HT-29 (cell line): ENCODE data around the gene TP53INP2. TPM values are rescaled to one million over a fixed set of nuclear protein-coding genes. Genes with fewer than 3 reads are reported as not detected.
"Not testable (repeated sequence)": the region's sequence is repeated elsewhere in the genome, so short reads cannot be mapped to it uniquely, and the experiment has no call there.

Experiments
- DNase-seq: peaks from one replicate; pipeline ENCODE4 v3.0.0-alpha.2; 2015; ENCODE audit warnings: low spot score
- total RNA-seq: library from RNA; depleted of rRNA; stranded (reverse); fragments of >200 nt; shearing (Covaris generic); gene quantifications from 2 replicates; pipeline ENCODE4 v1.2.3, GENCODE V29; 2014; rRNA removed

The TP53INP2 gene, protein sequence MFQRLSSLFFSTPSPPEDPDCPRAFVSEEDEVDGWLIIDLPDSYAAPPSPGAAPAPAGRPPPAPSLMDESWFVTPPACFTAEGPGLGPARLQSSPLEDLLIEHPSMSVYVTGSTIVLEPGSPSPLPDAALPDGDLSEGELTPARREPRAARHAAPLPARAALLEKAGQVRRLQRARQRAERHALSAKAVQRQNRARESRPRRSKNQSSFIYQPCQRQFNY
- 3.9 and 4.3 TPM in 2 replicates for total RNA-seq

DNA sequence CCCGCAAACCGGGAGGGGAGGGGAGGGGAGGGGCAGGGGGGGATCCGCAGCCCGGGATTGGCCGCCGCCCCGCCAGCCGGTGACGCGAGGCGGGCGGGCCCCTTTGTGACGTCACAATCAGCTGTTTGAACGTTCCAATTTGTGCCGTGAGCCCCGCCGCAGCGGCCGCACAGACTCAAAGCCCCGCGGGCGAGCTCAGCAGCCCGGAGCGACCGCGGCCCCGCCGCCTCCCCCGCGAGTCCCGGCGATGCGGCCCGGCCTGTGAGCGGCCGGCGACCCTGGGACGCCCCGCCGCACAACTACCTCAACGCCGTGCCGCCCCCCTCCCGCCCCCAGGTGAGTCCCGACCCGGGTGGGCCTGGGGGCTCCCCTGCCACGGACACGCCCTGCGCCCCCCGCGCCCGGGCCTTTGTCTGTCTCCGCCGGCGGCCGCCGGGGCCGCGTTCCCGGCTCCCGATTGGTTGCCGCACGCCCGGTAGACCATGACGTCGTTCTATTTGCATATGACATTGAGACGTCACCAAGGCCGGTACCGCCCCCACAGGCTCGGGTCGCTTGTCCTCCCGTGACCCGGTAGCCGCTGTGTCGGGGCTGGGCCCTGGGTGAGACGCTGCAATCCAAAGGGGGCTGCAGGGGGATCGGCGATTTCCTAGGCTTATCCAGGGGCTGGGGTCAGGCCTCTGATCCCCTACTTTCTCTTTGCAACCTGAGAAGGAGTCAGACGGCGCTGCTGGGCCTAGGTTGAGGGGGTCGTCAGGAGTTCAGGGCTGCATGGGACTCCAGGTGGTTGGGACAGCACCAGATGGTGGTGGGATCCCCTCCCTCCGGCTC is at the start of gene TP53INP2:
TSS of gene TP53INP2 (plus strand) at position 168 of the 831 bp plus-strand sequence. CDS start 4,396 bp downstream, outside the sequence.
- peak; percentile 86 for DNase-seq

GRCh38 chr20:34658654-34659053 is 45.5 kb upstream of the TP53INP2 start:
- not testable (repeated sequence) for DNase-seq

DNA sequence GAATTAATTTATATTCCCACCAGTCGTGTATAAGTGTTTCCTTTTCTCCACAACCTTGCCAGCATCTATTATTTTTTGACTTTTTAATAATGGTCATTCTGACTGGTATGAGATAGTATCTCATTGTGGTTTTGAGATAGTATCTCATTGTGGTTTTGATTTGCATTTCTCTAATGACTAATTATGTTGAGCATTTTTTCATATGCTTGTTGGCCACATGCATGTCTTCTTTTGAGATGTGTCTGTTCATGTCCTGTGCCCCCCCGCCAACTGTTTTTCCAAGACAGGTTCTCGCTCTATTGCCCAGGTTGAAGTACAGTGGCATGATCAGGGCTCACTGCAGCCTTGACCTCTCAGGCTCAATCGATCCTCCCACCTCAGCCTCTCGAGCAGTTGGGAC is 42.3 kb upstream of the TP53INP2 start:
- not testable (repeated sequence) for DNase-seq

- no peak for DNase-seq
Observed at GRCh38 chr20:34663213-34663943, 40.8 kb upstream of the TP53INP2 start.

DNA sequence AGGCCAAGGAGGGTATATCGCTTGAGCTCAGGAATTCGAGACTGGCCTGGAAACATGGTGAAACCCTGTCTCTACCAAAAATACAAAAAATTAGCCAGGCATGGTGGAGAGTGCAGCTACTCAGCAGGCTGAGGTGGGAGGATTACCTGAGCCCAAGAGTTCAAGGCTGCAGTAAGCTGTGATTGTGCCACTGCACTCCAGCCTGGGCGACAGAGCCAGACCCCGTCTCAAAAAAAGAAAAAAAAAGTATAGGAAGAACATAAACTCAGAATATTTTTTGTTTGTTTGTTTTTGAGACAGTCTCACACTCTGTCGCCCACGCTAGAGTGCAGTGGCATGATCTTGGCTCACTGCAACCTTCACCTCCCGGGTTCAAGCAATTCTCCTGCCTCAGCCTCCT is 39.4 kb upstream of the TP53INP2 start:
- DNase-seq, result not testable (repeated sequence)

DNA sequence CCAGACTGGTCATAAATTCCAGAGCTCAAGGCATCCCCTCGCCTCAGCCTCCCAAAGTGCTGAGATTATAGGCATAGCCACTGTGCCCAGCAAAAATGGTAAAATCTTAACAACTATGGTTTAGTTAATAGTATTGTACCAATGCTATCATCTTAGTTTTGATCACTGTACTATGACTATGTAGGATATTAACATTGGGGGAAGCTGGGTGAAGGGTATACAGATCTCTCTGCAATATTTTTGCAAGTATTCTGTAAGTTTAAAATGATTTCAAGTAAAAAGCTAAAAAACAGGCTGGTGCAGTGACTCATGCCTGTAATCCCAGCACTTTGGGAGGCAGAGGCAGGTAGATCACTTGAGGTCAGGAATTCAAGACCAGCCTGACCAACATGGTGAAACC is 35.0 kb upstream of the TP53INP2 start:
- DNase-seq, result no peak

DNA sequence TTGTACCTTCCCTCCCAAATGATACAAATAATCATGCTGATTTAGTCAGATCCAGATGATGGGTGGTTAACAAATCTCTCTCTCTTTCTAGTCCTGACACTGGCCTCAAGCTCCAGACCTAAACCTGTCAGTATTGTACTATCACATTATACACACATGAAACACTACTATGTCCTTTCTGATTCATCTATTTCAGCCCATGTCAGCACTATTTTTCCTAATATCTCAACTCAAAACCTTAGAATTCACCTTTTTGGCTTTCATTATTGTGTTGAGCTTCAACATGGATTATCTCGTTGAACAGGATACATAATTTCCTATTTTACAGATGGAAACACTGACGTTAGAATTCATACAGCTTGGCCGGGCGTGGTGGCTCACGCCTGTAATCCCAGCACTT is 30.7 kb upstream of the TP53INP2 start:
- no peak for DNase-seq

GRCh38 chr20:34675561-34675960 is 28.6 kb upstream of the TP53INP2 start:
- no peak for DNase-seq

GRCh38 chr20:34675993-34676641 is 28.0 kb upstream of the TP53INP2 start:
- DNase-seq, result no peak

GRCh38 chr20:34676642-34677373 is 27.3 kb upstream of the TP53INP2 start, which contains the start of gene PIGU:
Gene PIGU (minus strand): TSS chr20:34677092. CDS start chr20:34677085, 7 bp downstream.
- peak; percentile 99 for DNase-seq

DNA sequence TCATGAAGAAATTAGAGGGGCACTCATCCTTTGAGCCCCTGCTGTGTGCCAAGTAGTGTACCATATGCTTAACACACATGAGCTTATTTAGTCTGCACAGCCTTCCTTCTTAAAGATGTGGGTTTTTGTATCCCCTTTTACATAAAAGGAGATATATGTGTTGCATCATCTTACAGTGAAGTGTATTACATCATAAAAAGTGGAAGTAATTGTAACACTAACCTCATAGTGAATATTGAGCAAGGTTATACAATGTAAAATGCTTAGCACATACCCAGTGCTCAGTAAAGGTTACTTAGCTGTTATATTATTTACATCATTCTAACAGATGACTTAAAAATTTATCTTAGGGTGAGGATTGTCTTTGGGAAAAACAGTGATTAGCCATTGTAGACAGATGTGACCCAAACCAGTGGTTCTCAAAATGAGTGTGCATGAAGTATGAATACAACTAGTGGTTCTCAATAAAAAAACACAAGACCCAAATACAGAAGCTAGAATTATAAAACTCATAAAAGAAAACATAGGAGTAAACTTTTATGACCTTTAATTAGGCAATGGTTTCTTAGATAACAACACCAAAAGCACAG is 23.5 kb upstream of the TP53INP2 start:
- DNase-seq, result no peak

DNA sequence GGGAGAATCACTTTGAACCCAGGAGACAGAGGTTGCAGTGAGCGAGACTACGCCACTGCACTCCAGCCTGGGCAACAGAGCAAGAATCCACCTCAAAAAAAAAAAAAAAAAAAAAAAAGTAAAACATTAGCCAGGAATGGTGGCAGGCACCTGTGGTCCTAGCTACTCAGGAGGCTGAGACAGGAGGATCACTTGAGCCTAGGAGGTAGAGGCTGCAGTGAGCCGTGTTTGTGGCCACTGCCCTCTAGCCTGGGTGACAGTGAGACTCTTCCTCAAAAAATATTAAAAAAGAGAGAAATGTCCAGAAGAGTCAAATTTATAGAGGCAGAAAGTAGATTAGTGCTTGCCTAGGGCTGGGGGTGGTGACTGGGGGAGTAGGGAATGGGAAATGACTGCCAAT is 20.5 kb upstream of the TP53INP2 start:
- DNase-seq, result no peak

DNA sequence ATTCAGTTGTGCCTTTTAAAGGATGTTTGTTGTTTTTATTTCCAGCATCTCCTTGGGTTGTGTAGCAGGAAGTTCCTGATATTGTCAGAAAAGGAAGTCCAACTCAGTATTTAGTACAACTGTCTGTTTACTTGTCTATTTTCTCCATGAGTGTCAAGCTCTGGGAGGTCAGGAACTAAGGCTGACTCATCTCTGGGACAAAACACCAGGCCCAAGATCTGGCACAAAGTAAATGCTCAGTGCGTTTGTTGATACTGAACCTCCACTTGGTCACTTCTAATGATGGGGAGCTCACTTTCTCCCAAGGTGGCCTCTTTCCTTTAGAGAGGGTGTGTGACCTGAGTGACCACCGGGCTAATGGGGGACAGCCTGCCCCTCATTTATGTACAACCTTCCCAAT is 14.7 kb upstream of the TP53INP2 start:
- no peak for DNase-seq

GRCh38 chr20:34691838-34692237 is 12.3 kb upstream of the TP53INP2 start:
- no peak for DNase-seq

- no peak for DNase-seq
Observed at GRCh38 chr20:34693414-34693813, 10.7 kb upstream of the TP53INP2 start.

DNA sequence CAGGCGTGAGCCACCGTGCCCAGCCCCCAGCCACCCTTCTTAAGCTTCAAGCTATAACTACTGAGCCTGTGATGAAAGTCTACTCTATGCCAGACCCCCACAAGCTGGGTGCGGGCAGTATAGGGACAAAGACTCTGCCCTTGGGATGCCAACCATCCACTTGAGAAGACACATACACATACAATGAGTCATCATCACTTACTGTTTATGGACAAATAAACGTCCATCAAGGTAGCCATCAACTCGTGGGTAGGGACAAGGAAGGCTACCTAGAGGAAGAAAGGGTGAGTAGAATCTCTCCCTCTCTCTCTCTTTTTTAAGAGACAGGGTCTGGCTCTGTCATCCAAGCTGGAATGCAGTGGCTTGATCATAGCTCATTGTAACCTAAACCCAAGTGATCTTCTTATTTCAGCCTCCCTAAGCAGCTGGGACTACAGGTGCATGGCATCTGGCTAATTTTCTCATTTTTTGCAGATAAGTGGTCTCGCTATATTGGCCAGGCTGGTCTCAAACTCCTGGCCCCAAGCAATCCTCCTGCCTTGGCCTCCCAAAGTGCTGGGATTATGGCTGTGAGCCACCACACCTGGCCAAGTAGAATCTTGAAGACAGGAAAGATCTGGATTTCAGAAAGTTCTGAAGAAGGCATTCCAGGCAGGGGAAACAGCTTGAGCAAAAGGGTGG is 2.6 kb upstream of the TP53INP2 start:
- DNase-seq, result peak; percentile 47

GRCh38 chr20:34703061-34703423 is 1.1 kb upstream of the TP53INP2 start:
- no peak for DNase-seq

DNA sequence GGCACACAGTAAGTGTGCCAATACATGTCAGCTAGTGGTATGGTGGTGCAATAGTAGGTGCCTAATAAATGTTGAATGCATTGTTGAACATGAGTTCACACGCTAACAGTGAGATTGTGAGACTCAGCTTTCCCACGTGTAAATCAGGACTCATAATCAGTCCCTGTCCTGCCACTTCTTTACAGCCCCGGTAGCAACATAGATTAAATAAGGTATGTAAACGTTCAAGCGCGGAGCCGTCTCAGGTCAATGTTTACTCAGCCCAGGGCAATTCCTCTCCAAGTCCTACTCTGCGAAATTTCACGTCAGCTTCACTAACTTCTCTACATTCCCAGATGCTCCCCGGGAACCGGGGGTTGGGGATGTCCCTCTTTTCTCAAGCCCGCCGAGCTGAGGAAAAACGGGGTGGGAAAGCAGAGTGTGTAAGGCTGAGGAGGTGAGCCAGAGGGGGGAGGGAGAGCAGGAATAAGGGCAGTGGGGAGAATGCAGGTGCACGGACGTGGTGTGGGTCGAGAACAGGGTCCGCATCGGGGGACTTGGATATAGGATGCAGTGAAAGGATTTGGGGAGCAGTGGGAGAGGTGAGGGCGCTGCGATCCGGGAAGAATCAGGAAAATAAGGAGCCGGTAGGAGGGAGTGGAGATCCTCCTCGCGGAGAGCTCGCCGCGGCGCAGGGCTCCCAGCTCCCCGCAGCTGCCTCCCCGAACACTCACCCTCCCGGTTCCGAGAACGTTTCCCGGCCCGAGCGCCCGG is 544 bp upstream of the TP53INP2 start:
- DNase-seq, result peak; percentile 70

DNA sequence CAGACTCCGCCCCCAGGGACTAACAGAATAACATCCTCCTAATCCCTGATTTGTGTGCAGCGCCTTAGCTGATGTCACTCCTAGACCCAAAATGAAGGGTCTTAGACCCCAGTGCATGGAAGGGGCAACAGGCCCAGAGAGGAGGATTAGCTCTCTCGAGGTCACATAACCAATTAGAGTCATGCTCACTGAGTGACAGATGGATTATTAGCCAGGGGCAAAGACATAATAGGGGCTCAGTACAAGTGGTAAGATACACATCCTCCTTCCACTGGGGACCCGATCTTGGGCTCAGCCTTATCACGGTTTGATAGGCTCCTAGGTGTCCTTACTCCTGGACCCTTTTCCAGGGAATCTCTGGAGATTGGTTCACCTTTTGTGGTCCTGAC is 858 bp downstream of the TP53INP2 start:
- no peak for DNase-seq
